SK-N-SH (cell line): Measurements from ENCODE around the gene VPS51. TPM values are rescaled to one million over a fixed set of nuclear protein-coding genes. Genes with fewer than 3 reads are reported as not detected.

Source experiments
- CTCF ChIA-PET: fragments of 300-600, 350-600 bp; formaldehyde crosslinking; extraction: SDS; loops from one replicate; lab custom pipeline; 2021; lab: Yijun Ruan, JAX
- POLR2A ChIA-PET: fragments of 350-600 bp; sonication (Branson Sonifier 250); formaldehyde crosslinking; extraction: SDS; loops from one replicate; lab custom pipeline; 2020; ENCODE audit warnings: antibody characterized with exemption, inconsistent platforms; lab: Yijun Ruan, JAX
- DNase-seq: peaks from one replicate; pipeline ENCODE4 v3.0.0; 2012
- H2AFZ ChIP-seq: fragments of 200-600 bp; sonication (generic); 2 replicates; pipeline ENCODE4 v1.8.1; 2016; ENCODE audit warnings: antibody characterized with exemption, mild to moderate bottlenecking, low read depth
- H3F3A ChIP-seq: fragments of 200-600 bp; sonication (generic); replicated peaks from 2 replicates; pipeline ENCODE3; 2016; ENCODE audit warnings: antibody characterized with exemption, mild to moderate bottlenecking; ENCODE audit not compliant: insufficient read depth
- H3K27ac ChIP-seq, 2 experiments: fragments of 200-500 bp in 1 of 2; fragments of 200-600 bp in 1 of 2; sonication (Bioruptor generic) in 1 of 2; sonication (generic), shearing (Covaris generic) in 1 of 2; 2 replicates each; pipeline versions ENCODE4 v1.5.1 to v1.6.1; 2014 to 2016; ENCODE audit warnings: low read depth in 2 of 2, inconsistent platforms in 1 of 2, low read length in 1 of 2, mild to moderate bottlenecking in 1 of 2, mixed read lengths in 1 of 2
- H3K27me3 ChIP-seq: fragments of 200-600 bp; sonication (generic), shearing (Covaris generic); 2 replicates; pipeline ENCODE4 v1.6.1; 2016; ENCODE audit warnings: mixed run types; ENCODE audit not compliant: insufficient read depth
- H3K36me3 ChIP-seq, 2 experiments: fragments of 200-500 bp in 1 of 2; fragments of 200-600 bp in 1 of 2; sonication (Bioruptor generic) in 1 of 2; sonication (generic) in 1 of 2; replicated peaks in 1 of 2; 2 replicates each; pipeline versions ENCODE3 to v1.5.1; 2014 to 2016; ENCODE audit warnings: low read length in 1 of 2, mild to moderate bottlenecking in 1 of 2; ENCODE audit not compliant: insufficient read depth in 2 of 2, control insufficient read depth in 1 of 2
- H3K4me1 ChIP-seq, 2 experiments: fragments of 200-500 bp in 1 of 2; fragments of 200-600 bp in 1 of 2; sonication (Bioruptor generic) in 1 of 2; sonication (generic), shearing (Covaris generic) in 1 of 2; 2 replicates each; pipeline versions ENCODE4 v1.5.1 to v1.6.1; 2014 to 2016; ENCODE audit warnings: low read depth in 1 of 2, low read length in 1 of 2, mixed run types in 1 of 2; ENCODE audit not compliant: insufficient read depth in 2 of 2, control insufficient read depth in 1 of 2
- H3K4me2 ChIP-seq: fragments of 200-600 bp; sonication (generic), shearing (Covaris generic); 2 replicates; pipeline ENCODE4 v1.6.1; 2017; ENCODE audit warnings: mixed run types
- H3K4me3 ChIP-seq, 2 experiments: fragments of 200-500 bp in 1 of 2; fragments of 200-600 bp in 1 of 2; sonication (Bioruptor generic) in 1 of 2; sonication (generic), shearing (Covaris generic) in 1 of 2; 2 replicates each; pipeline versions ENCODE4 v1.5.1 to v1.8.1; 2014 to 2016; ENCODE audit warnings: low read depth in 2 of 2, inconsistent platforms in 1 of 2, low read length in 1 of 2, mild to moderate bottlenecking in 1 of 2, mixed read lengths in 1 of 2, moderate library complexity in 1 of 2
- H3K79me2 ChIP-seq: fragments of 200-600 bp; sonication (generic); 2 replicates; pipeline ENCODE4 v1.8.1; 2017; ENCODE audit warnings: mild to moderate bottlenecking; ENCODE audit not compliant: insufficient read depth
- H3K9ac ChIP-seq: fragments of 200-600 bp; sonication (generic); 2 replicates; pipeline ENCODE4 v1.6.1; 2017; ENCODE audit warnings: mixed run types
- H3K9me2 ChIP-seq: fragments of 200-600 bp; sonication (generic); 2 replicates; pipeline ENCODE4 v1.6.1; 2017; ENCODE audit warnings: mixed run types
- H3K9me3 ChIP-seq: fragments of 200-600 bp; sonication (generic); 2 replicates; pipeline ENCODE4 v1.6.1; 2017; ENCODE audit warnings: mixed run types, mild to moderate bottlenecking, moderate library complexity
- H4K20me1 ChIP-seq: fragments of 200-600 bp; sonication (generic); 2 replicates; pipeline ENCODE4 v1.6.1; 2017; ENCODE audit warnings: mild to moderate bottlenecking, mixed run types; ENCODE audit not compliant: insufficient read depth
- CTCF ChIP-seq: fragments of 200-600 bp; sonication (generic); IDR thresholded peaks from 2 replicates; pipeline ENCODE4 v1.6.1; 2017; ENCODE audit warnings: antibody characterized with exemption, mild to moderate bottlenecking, moderate library complexity
- EZH2phosphoT487 ChIP-seq: fragments of 200-600 bp; sonication (generic); IDR thresholded peaks from 2 replicates; pipeline ENCODE4 v1.6.1; 2017; ENCODE audit warnings: low read depth, mixed run types, mild to moderate bottlenecking, antibody characterized with exemption, moderate library complexity, borderline replicate concordance
- MXI1 ChIP-seq: IDR thresholded peaks from 2 replicates; pipeline ENCODE4 v1.6.1; 2012; ENCODE audit warnings: mild to moderate bottlenecking, low read depth, low read length, improper control_type of control experiment
- NFIC ChIP-seq: IDR thresholded peaks from 2 replicates; pipeline ENCODE4 v1.4.0; 2012; ENCODE audit warnings: borderline replicate concordance
- POLR2AphosphoS5 ChIP-seq: IDR thresholded peaks from 2 replicates; pipeline ENCODE4 v1.6.1; 2012; ENCODE audit warnings: low read depth, low read length
- RCOR1 ChIP-seq: fragments of 150-350 bp; IDR thresholded peaks from 2 replicates; pipeline ENCODE4 v1.6.1; 2017; ENCODE audit warnings: antibody characterized with exemption, low read length
- RFX5 ChIP-seq: IDR thresholded peaks from 2 replicates; pipeline ENCODE4 v1.6.1; 2012; ENCODE audit warnings: mild to moderate bottlenecking, improper control_type of control experiment, low read length
- SIN3A ChIP-seq: IDR thresholded peaks from 2 replicates; pipeline ENCODE4 v1.6.1; 2012; ENCODE audit warnings: low read depth, mild to moderate bottlenecking, low read length, moderate library complexity, borderline replicate concordance
- SMC3 ChIP-seq: IDR thresholded peaks from 2 replicates; pipeline ENCODE4 v1.6.1; 2012; ENCODE audit warnings: low read depth, low read length, improper control_type of control experiment
- TAF1 ChIP-seq: IDR thresholded peaks from 2 replicates; pipeline ENCODE4 v1.6.1; 2012; ENCODE audit warnings: low read depth, mild to moderate bottlenecking, low read length, moderate library complexity, borderline replicate concordance
- ZBTB33 ChIP-seq: IDR thresholded peaks from 2 replicates; pipeline ENCODE4 v1.4.0; 2012; ENCODE audit warnings: low read depth, borderline replicate concordance
- WGBS: methylation state at CpG from one replicate; pipeline ENCODE4 v1.1.6; 2017; ENCODE audit warnings: low lambda C conversion rate; 5-methylcytosine and 5-hydroxymethylcytosine counted together
- polyA plus RNA-seq, 3 experiments: library from polyadenylated mRNA; depleted of rRNA; stranded (reverse); fragments of >200 nt; gene quantifications; 2 replicates each; pipeline ENCODE4 v1.2.3, GENCODE V29; 2012
- TF ChIP-seq, protein P1 (sequence below): IDR thresholded peaks from 2 replicates; pipeline ENCODE4; 2012
- TF ChIP-seq, protein P2 (sequence below): IDR thresholded peaks from 2 replicates; pipeline ENCODE4 v1.4.0; 2012; ENCODE audit warnings: low read depth

The VPS51 gene
- polyA plus RNA-seq, 1 of the 3 experiments (the other 2 are of a cell fraction): 59.9 TPM

GRCh38 chr11:65112546-65113360 is 16.7 kb downstream of the VPS51 start:
- H3K27ac ChIP-seq: peak overlapping the region in 1 of 2 experiments; percentile 89; a peak in 2 of 4 replicates
- TF ChIP-seq, protein P1, sequence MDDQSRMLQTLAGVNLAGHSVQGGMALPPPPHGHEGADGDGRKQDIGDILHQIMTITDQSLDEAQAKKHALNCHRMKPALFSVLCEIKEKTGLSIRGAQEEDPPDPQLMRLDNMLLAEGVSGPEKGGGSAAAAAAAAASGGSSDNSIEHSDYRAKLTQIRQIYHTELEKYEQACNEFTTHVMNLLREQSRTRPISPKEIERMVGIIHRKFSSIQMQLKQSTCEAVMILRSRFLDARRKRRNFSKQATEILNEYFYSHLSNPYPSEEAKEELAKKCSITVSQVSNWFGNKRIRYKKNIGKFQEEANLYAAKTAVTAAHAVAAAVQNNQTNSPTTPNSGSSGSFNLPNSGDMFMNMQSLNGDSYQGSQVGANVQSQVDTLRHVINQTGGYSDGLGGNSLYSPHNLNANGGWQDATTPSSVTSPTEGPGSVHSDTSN: peak; percentile 60
- no peak for TF ChIP-seq NFIC
- peak; percentile 68; the same call in 1 of the 2 replicates for TF ChIP-seq SIN3A
- no peak for TF ChIP-seq ZBTB33
- no peak for TF ChIP-seq EZH2phosphoT487
- peak; percentile 20; the same call in 1 of the 2 replicates for TF ChIP-seq TAF1
- TF ChIP-seq POLR2AphosphoS5: no peak; the same call in 1 of the 2 replicates
- 0 out of 2 replicates have a peak, but pooled peaks have one; percentile 37 for TF ChIP-seq MXI1
- TF ChIP-seq, protein P2, sequence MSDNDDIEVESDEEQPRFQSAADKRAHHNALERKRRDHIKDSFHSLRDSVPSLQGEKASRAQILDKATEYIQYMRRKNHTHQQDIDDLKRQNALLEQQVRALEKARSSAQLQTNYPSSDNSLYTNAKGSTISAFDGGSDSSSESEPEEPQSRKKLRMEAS: peak; percentile 36
- no peak for TF ChIP-seq RFX5
- TF ChIP-seq CTCF: peak; percentile 80
- no peak for TF ChIP-seq RCOR1
- TF ChIP-seq SMC3: no peak; the same call in 1 of the 2 replicates
- no peaks in the 10 kb centered on the region for H3K27me3 ChIP-seq
- CTCF ChIA-PET: interaction anchor here (0.6 to 6.1 kb wide), 41 partner anchors 8 to 800 kb away, joined by 3 to 150 read pairs (median 3); partner anchors contain the start of genes ARL2, CAPN1, FAU and MRPL49
- peak overlapping the region; percentile 93 for H3K4me2 ChIP-seq
- DNase-seq: peak; percentile 85
- H3K79me2 ChIP-seq: peaks cover 20% of the 10 kb centered on the region
- H3K4me3 ChIP-seq: peak overlapping the region; percentile 64 to 83
- H4K20me1 ChIP-seq: peaks cover 6% of the 10 kb centered on the region; the same call in 1 of the 2 replicates
- peaks cover 7 to 28% of the 10 kb centered on the region in 2 experiments for H3K36me3 ChIP-seq
- H3K4me1 ChIP-seq: peaks cover 14 to 52% of the 10 kb centered on the region in 2 experiments; a peak in 3 of 4 replicates
- no peaks in the 10 kb centered on the region for H3K9me3 ChIP-seq
- no peaks in the 10 kb centered on the region for H3K9me2 ChIP-seq
- POLR2A ChIA-PET: interaction anchor here (0.7 to 4.1 kb wide), 9 partner anchors 9 to 189 kb away, joined by 3 to 27 read pairs (median 5); partner anchors contain the start of genes ARL2, FAU and MRPL49
- H2AFZ ChIP-seq: no peak overlapping the region
- H3F3A ChIP-seq: peaks cover 13% of the 10 kb centered on the region
- H3K9ac ChIP-seq: no peak overlapping the region; the same call in 1 of the 2 replicates
- 5% methylated on average over 27 of the region's 57 CpGs for WGBS
